Naive thymus-derived CD8-positive, alpha-beta T cell (primary cell): ENCODE measurements around the gene CLIP1. TPM values are rescaled to one million over a fixed set of nuclear protein-coding genes. Genes with fewer than 3 reads are reported as not detected.
A peak's percentile ranks its signal among the peaks of the same experiment; 100 is the strongest.
"Not testable (repeated sequence)": the region's sequence is repeated elsewhere in the genome, so short reads cannot be mapped to it uniquely, and the experiment has no call there.

ENCODE experiments used
- ATAC-seq, 2 donors: fragments of 150-1000 bp; cut with Tn5 transposase in 1 of 2; sonication (Bioruptor Pico), chemical (Tn5 transposase) in 1 of 2; 1 replicate in 1 of 2; 2 replicates in 1 of 2; pipeline ENCODE4 v1.10.0; 2021; ENCODE audit warnings: mild to moderate bottlenecking in 2 of 2, moderate library complexity in 2 of 2
- POLR2A ChIA-PET: fragments of 350-600 bp; sonication (Branson Sonifier 250); formaldehyde crosslinking; loops from one replicate; lab custom pipeline; 2021; ENCODE audit warnings: antibody characterized with exemption; lab: Charles Lee
- DNase-seq, 10 donors: peaks; one replicate each; pipeline versions ENCODE4 v3.0.0 to v3.0.0-alpha.2; 2020 to 2022
- H3K27ac Mint-ChIP-seq, 10 donors: one replicate each; pipeline ENCODE4 v1.8.0; 2020 to 2022; ENCODE audit warnings: mild to moderate bottlenecking in 10 of 10, mixed read lengths in 10 of 10, moderate library complexity in 4 of 10, inconsistent platforms in 1 of 10
- H3K27me3 Mint-ChIP-seq, 5 donors: one replicate each; pipeline ENCODE4 v1.8.0; 2021 to 2022; ENCODE audit warnings: mixed read lengths in 5 of 5
- H3K36me3 Mint-ChIP-seq, 3 donors: one replicate each; pipeline ENCODE4 v1.8.0; 2020 to 2022; ENCODE audit warnings: mixed read lengths in 3 of 3, mild to moderate bottlenecking in 2 of 3, inconsistent platforms in 1 of 3
- H3K4me1 Mint-ChIP-seq, 4 donors: one replicate each; pipeline ENCODE4 v1.8.0; 2021 to 2022; ENCODE audit warnings: mixed read lengths in 4 of 4
- H3K4me3 Mint-ChIP-seq, 10 donors: one replicate each; pipeline ENCODE4 v1.8.0; 2020 to 2022; ENCODE audit warnings: mild to moderate bottlenecking in 10 of 10, mixed read lengths in 10 of 10, moderate library complexity in 6 of 10, inconsistent platforms in 1 of 10
- H3K9me3 Mint-ChIP-seq, 9 donors: one replicate each; pipeline ENCODE4 v1.8.0; 2020 to 2022; ENCODE audit warnings: mixed read lengths in 9 of 9, mild to moderate bottlenecking in 3 of 9, inconsistent platforms in 1 of 9, moderate library complexity in 1 of 9
- polyA plus RNA-seq, 3 donors: library from polyadenylated mRNA; unstranded; fragments of 300-500 nt; fragmentation: Illumina TruSeq; gene quantifications; one replicate each; pipeline ENCODE4 v1.2.3, GENCODE V29; 2021
- total RNA-seq, 8 experiments: library from RNA in 2 of 8; stranded (reverse) in 2 of 8; gene quantifications; one replicate each; pipeline ENCODE4 v1.2.3 and lab custom pipeline; 2021 to 2026

CLIP1 gene
- total and polyA plus RNA-seq, 5 experiments from 2014 or later = 6.3 to 48.7 (median 20.4) TPM

GRCh38 chr12:122406701-122407164 is 15.7 kb downstream of the CLIP1 start:
- no peaks in the 10 kb centered on the region for H3K27me3 Mint-ChIP-seq
- no peak for ATAC-seq
- H3K36me3 Mint-ChIP-seq = peaks cover 0 to 10% (median 0%) of the 10 kb centered on the region in 3 donors
- H3K27ac Mint-ChIP-seq = peak overlapping the region in 6 of 10 donors; percentile 2 to 67 (median 44)
- no peaks in the 10 kb centered on the region for H3K9me3 Mint-ChIP-seq
- POLR2A ChIA-PET = no interaction called here
- H3K4me3 Mint-ChIP-seq = no peak overlapping the region
- DNase-seq = no peak
- peaks cover 6 to 20% (median 13%) of the 10 kb centered on the region in 4 donors for H3K4me1 Mint-ChIP-seq

- H3K9me3 Mint-ChIP-seq = no peaks in the 10 kb centered on the region
- H3K4me1 Mint-ChIP-seq = peaks cover 12 to 37% (median 25%) of the 10 kb centered on the region in 4 donors
- no peaks in the 10 kb centered on the region for H3K27me3 Mint-ChIP-seq
- peak overlapping the region in 3 of 10 donors; percentile 46 to 78 (median 67) for H3K27ac Mint-ChIP-seq
- ATAC-seq (no peak), DNase-seq (no peak)
- POLR2A ChIA-PET = interaction anchor here (0.6 to 0.7 kb wide), 2 partner anchors 30 to 116 kb away, joined by 4 to 7 read pairs; no protein-coding TSS in a partner anchor
- no peak overlapping the region for H3K4me3 Mint-ChIP-seq
- H3K36me3 Mint-ChIP-seq = peaks cover 0 to 10% (median 0%) of the 10 kb centered on the region in 3 donors
Observed at GRCh38 chr12:122403831-122404230, 18.6 kb downstream of the CLIP1 start.

GRCh38 chr12:122403115-122403770 is 19.2 kb downstream of the CLIP1 start:
- ATAC-seq (no peak), DNase-seq (no peak)
- H3K27ac Mint-ChIP-seq = peak overlapping the region in 4 of 10 donors; percentile 4 to 73 (median 10)
- H3K9me3 Mint-ChIP-seq = no peaks in the 10 kb centered on the region
- POLR2A ChIA-PET = interaction anchor here (0.7 kb wide), 3 partner anchors 12 to 116 kb away, joined by 3 to 4 read pairs (median 4); no protein-coding TSS in a partner anchor
- H3K4me1 Mint-ChIP-seq = peaks cover 12 to 38% (median 25%) of the 10 kb centered on the region in 4 donors
- H3K36me3 Mint-ChIP-seq = peaks cover 0 to 10% (median 0%) of the 10 kb centered on the region in 3 donors
- H3K4me3 Mint-ChIP-seq = no peak overlapping the region
- H3K27me3 Mint-ChIP-seq = no peaks in the 10 kb centered on the region

GRCh38 chr12:122402264-122402663 is 20.2 kb downstream of the CLIP1 start:
- no peaks in the 10 kb centered on the region for H3K9me3 Mint-ChIP-seq
- no peak for DNase-seq
- H3K27ac Mint-ChIP-seq = no peak overlapping the region
- peaks cover 0 to 10% (median 0%) of the 10 kb centered on the region in 3 donors for H3K36me3 Mint-ChIP-seq
- ATAC-seq = no peak
- peaks cover 12 to 35% (median 24%) of the 10 kb centered on the region in 4 donors for H3K4me1 Mint-ChIP-seq
- H3K27me3 Mint-ChIP-seq = no peaks in the 10 kb centered on the region
- POLR2A ChIA-PET = no interaction called here
- H3K4me3 Mint-ChIP-seq = no peak overlapping the region

GRCh38 chr12:122399592-122400373 is 22.7 kb downstream of the CLIP1 start:
- peak; percentile 85 to 88 for ATAC-seq
- peak in 9 of 10 donors; percentile 26 to 75 (median 47) for DNase-seq
- Mint-ChIP-seq H3K36me3 (peaks cover 0 to 12% (median 2%) of the 10 kb centered on the region in 3 donors), H3K4me1 (peaks cover 12 to 38% (median 26%) of the 10 kb centered on the region in 4 donors), H3K4me3 (peak overlapping the region in 6 of 10 donors; percentile 21 to 65 (median 52)), H3K27me3 (no peaks in the 10 kb centered on the region), H3K9me3 (no peaks in the 10 kb centered on the region), H3K27ac (peak overlapping the region; percentile 58 to 94 (median 81))
- POLR2A ChIA-PET = interaction anchor here (0.9 to 2.1 kb wide), 6 partner anchors 53 to 352 kb away, joined by 3 to 26 read pairs (median 5); partner anchors contain the start of genes DENR and ZCCHC8

- no peaks in the 10 kb centered on the region for H3K9me3 Mint-ChIP-seq
- peak overlapping the region in 4 of 10 donors; percentile 21 to 65 (median 51) for H3K4me3 Mint-ChIP-seq
- POLR2A ChIA-PET = interaction anchor here (0.7 to 2.1 kb wide), 7 partner anchors 53 to 353 kb away, joined by 3 to 26 read pairs (median 6); partner anchors contain the start of genes DENR and ZCCHC8
- H3K27ac Mint-ChIP-seq = peak overlapping the region; percentile 61 to 94 (median 81)
- H3K27me3 Mint-ChIP-seq = no peaks in the 10 kb centered on the region
- ATAC-seq (peak; percentile 38 to 51), DNase-seq (no peak)
- peaks cover 12 to 40% (median 28%) of the 10 kb centered on the region in 4 donors for H3K4me1 Mint-ChIP-seq
- peaks cover 0 to 12% (median 2%) of the 10 kb centered on the region in 3 donors for H3K36me3 Mint-ChIP-seq
Observed at GRCh38 chr12:122399254-122399591, 23.2 kb downstream of the CLIP1 start.

- POLR2A ChIA-PET = interaction anchor here (0.7 kb wide), 2 partner anchors 11 to 114 kb away, joined by 3 to 4 read pairs; no protein-coding TSS in a partner anchor
- H3K4me3 Mint-ChIP-seq, H3K27ac Mint-ChIP-seq, H3K36me3 Mint-ChIP-seq, H3K9me3 Mint-ChIP-seq, ATAC-seq, DNase-seq, H3K27me3 Mint-ChIP-seq: not testable (repeated sequence)
- H3K4me1 Mint-ChIP-seq = peaks cover 15 to 45% (median 36%) of the 10 kb centered on the region in 4 donors
Observed at GRCh38 chr12:122397981-122398380, 24.5 kb downstream of the CLIP1 start.

GRCh38 chr12:122395319-122395718 is 27.1 kb downstream of the CLIP1 start:
- peak overlapping the region; percentile 45 to 90 (median 78) for H3K27ac Mint-ChIP-seq
- POLR2A ChIA-PET = interaction anchor here (0.7 to 1.5 kb wide), 3 partner anchors 90 to 131 kb away, joined by 3 read pairs; partner anchors contain the start of genes KNTC1 and RSRC2
- peaks cover 14 to 52% (median 39%) of the 10 kb centered on the region in 4 donors for H3K4me1 Mint-ChIP-seq

GRCh38 chr12:122394626-122395194 is 27.8 kb downstream of the CLIP1 start:
- Mint-ChIP-seq H3K9me3 (no peaks in the 10 kb centered on the region), H3K27ac (peak overlapping the region; percentile 34 to 95 (median 76)), H3K4me1 (peaks cover 14 to 46% (median 35%) of the 10 kb centered on the region in 4 donors), H3K4me3 (peak overlapping the region in 1 of 10 donors; percentile 39), H3K27me3 (no peaks in the 10 kb centered on the region), H3K36me3 (peaks cover 0 to 6% (median 2%) of the 10 kb centered on the region in 3 donors)
- ATAC-seq (no peak), DNase-seq (no peak)
- POLR2A ChIA-PET = interaction anchor here (0.9 to 1.5 kb wide), 2 partner anchors 76 to 132 kb away, joined by 3 to 11 read pairs; partner anchors contain the start of genes KNTC1 and RSRC2

More at GRCh38 chr12:122395319-122395718, 27.1 kb downstream of the CLIP1 start:
- Mint-ChIP-seq H3K4me3 (no peak overlapping the region), H3K27me3 (no peaks in the 10 kb centered on the region), H3K36me3 (peaks cover 0 to 6% (median 2%) of the 10 kb centered on the region in 3 donors), H3K9me3 (no peaks in the 10 kb centered on the region)
- ATAC-seq (no peak), DNase-seq (no peak)

- Mint-ChIP-seq H3K27ac (peak overlapping the region; percentile 71 to 95 (median 89)), H3K4me1 (peaks cover 8 to 38% (median 29%) of the 10 kb centered on the region in 4 donors), H3K9me3 (no peaks in the 10 kb centered on the region), H3K4me3 (peak overlapping the region in 9 of 10 donors; percentile 1 to 69 (median 45)), H3K27me3 (no peaks in the 10 kb centered on the region), H3K36me3 (peaks cover 0 to 6% (median 2%) of the 10 kb centered on the region in 3 donors)
- peak in 6 of 10 donors; percentile 5 to 66 (median 30) for DNase-seq
- POLR2A ChIA-PET = interaction anchor here (0.6 to 0.9 kb wide), 4 partner anchors 77 to 994 kb away, joined by 3 to 11 read pairs (median 4); partner anchors contain the start of gene RNF34
- peak; percentile 92 to 99 for ATAC-seq
Observed at GRCh38 chr12:122393817-122394216, 28.7 kb downstream of the CLIP1 start.

- no peak for ATAC-seq
- H3K27ac Mint-ChIP-seq = peak overlapping the region; percentile 48 to 95 (median 84)
- DNase-seq = no peak
- H3K4me1 Mint-ChIP-seq = peaks cover 8 to 40% (median 29%) of the 10 kb centered on the region in 4 donors
- no peaks in the 10 kb centered on the region for H3K9me3 Mint-ChIP-seq
- H3K27me3 Mint-ChIP-seq = no peaks in the 10 kb centered on the region
- H3K36me3 Mint-ChIP-seq = peaks cover 0 to 6% (median 2%) of the 10 kb centered on the region in 3 donors
- POLR2A ChIA-PET = interaction anchor here (0.6 kb wide), 1 partner anchor 78 kb away, joined by 3 read pairs; no protein-coding TSS in a partner anchor
- H3K4me3 Mint-ChIP-seq = no peak overlapping the region
Observed at GRCh38 chr12:122392411-122392810, 30.1 kb downstream of the CLIP1 start.
